ENCODE data around the gene SMTN.

The SMTN gene

GRCh38 chr22:31119026-31119717, 38.1 kb downstream of the SMTN start:
- peak; percentile 52 for DNase-seq
- Histone ChIP-seq H3K27me3 (ENCODE audit: insufficient read depth, low read depth, severe bottlenecking) (no peaks in the 10 kb centered on the region), H3K4me3 (ENCODE audit: low read depth, low read length) (no peak overlapping the region), H3K9me3 (ENCODE audit: severe bottlenecking) (no peaks in the 10 kb centered on the region), H3K36me3 (no peaks in the 10 kb centered on the region), H3K27ac (peak overlapping the region; percentile 72)
- TF ChIP-seq, protein P1, sequence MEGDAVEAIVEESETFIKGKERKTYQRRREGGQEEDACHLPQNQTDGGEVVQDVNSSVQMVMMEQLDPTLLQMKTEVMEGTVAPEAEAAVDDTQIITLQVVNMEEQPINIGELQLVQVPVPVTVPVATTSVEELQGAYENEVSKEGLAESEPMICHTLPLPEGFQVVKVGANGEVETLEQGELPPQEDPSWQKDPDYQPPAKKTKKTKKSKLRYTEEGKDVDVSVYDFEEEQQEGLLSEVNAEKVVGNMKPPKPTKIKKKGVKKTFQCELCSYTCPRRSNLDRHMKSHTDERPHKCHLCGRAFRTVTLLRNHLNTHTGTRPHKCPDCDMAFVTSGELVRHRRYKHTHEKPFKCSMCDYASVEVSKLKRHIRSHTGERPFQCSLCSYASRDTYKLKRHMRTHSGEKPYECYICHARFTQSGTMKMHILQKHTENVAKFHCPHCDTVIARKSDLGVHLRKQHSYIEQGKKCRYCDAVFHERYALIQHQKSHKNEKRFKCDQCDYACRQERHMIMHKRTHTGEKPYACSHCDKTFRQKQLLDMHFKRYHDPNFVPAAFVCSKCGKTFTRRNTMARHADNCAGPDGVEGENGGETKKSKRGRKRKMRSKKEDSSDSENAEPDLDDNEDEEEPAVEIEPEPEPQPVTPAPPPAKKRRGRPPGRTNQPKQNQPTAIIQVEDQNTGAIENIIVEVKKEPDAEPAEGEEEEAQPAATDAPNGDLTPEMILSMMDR (IDR thresholded peaks at IDR 0.05; ENCODE audit: low read depth, low read length) = no peak

DNA sequence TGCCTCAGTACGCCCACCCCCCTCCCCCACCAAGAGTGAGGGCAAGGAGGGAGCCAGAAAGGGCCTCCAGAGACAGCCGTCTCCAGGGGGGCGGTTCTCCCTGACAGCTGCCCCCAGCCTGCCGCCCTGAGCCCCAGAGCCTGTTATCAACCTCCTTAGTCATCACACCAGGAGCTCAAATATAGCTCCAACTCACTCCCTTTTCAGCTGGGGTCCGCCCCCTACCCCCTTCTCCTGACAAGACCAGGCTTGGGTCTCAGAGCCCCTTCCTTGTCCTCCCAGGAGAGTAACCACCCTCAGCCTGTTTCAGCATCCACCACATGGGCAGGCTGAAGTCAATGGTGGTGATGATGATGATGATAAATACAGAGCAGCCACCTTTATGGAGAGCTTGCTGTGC, 39.1 kb downstream of the SMTN start:
- Histone ChIP-seq H3K27ac (no peak overlapping the region), H3K9me3 (ENCODE audit: severe bottlenecking) (no peaks in the 10 kb centered on the region), H3K27me3 (ENCODE audit: insufficient read depth, low read depth, severe bottlenecking) (no peaks in the 10 kb centered on the region), H3K36me3 (no peaks in the 10 kb centered on the region), H3K4me3 (ENCODE audit: low read depth, low read length) (no peak overlapping the region)
- no peak for DNase-seq
- TF ChIP-seq, protein P1 (IDR thresholded peaks at IDR 0.05; ENCODE audit: low read depth, low read length) = no peak

DNA sequence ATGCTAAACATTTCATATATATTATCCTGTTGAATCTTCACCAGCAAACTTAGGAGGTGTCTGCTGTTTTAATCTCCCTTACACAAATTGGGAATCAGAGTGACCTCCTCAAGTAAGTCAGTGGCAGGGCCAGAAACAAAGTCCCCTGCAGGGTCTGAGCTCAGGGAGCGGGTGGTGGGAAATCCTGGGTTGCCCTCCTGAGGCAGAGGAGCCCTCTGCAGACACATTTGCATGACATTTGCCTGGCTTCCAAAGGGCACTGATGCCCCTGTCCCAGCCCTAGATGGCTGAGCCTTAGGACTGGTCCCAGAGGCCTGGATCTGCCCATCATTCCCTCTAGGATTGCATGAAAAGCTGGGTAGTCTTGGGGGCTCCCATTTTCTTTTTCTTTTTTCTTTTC, 39.5 kb downstream of the SMTN start:
- no peaks in the 10 kb centered on the region for H3K27me3 ChIP-seq (ENCODE audit: insufficient read depth, low read depth, severe bottlenecking)
- H3K4me3 ChIP-seq (ENCODE audit: low read depth, low read length) = no peak overlapping the region
- TF ChIP-seq, protein P1 (IDR thresholded peaks at IDR 0.05; ENCODE audit: low read depth, low read length) = no peak
- no peak overlapping the region for H3K27ac ChIP-seq
- H3K9me3 ChIP-seq (ENCODE audit: severe bottlenecking) = no peaks in the 10 kb centered on the region
- H3K36me3 ChIP-seq = no peaks in the 10 kb centered on the region
- DNase-seq = no peak

- TF ChIP-seq, protein P1 (IDR thresholded peaks at IDR 0.05; ENCODE audit: low read depth, low read length) = no peak
- H3K27me3 ChIP-seq (ENCODE audit: insufficient read depth, low read depth, severe bottlenecking) = no peaks in the 10 kb centered on the region
- DNase-seq = no peak
- no peak overlapping the region for H3K4me3 ChIP-seq (ENCODE audit: low read depth, low read length)
- no peaks in the 10 kb centered on the region for H3K9me3 ChIP-seq (ENCODE audit: severe bottlenecking)
- H3K27ac ChIP-seq = no peak overlapping the region
- no peaks in the 10 kb centered on the region for H3K36me3 ChIP-seq
Observed at GRCh38 chr22:31121403-31121802, 40.3 kb downstream of the SMTN start.

GRCh38 chr22:31122196-31122531, 41.0 kb downstream of the SMTN start:
- H3K4me3 ChIP-seq (ENCODE audit: low read depth, low read length) = no peak overlapping the region; the same call in 1 of the 2 replicates

More at GRCh38 chr22:31122196-31122531, 41.0 kb downstream of the SMTN start:
- Histone ChIP-seq H3K27me3 (ENCODE audit: insufficient read depth, low read depth, severe bottlenecking) (no peaks in the 10 kb centered on the region), H3K27ac (peak overlapping the region; percentile 76), H3K36me3 (no peaks in the 10 kb centered on the region), H3K9me3 (ENCODE audit: severe bottlenecking) (no peaks in the 10 kb centered on the region)
- TF ChIP-seq, protein P1 (IDR thresholded peaks at IDR 0.05; ENCODE audit: low read depth, low read length) = no peak
- DNase-seq = peak; percentile 62
